GM12891 (cell line): ENCODE results near the gene SHISA6.

Experiments used
- POLR2A ChIP-seq: IDR thresholded peaks from 2 replicates; pipeline ENCODE4 v1.6.1; 2011; ENCODE audit warnings: low read depth, low read length, control low read depth
- POLR2AphosphoS5 ChIP-seq: IDR thresholded peaks from 2 replicates; pipeline ENCODE4 v1.6.1; 2011; ENCODE audit warnings: low read depth, low read length, control low read depth
- TAF1 ChIP-seq: IDR thresholded peaks from 2 replicates; pipeline ENCODE4 v1.6.1; 2011; ENCODE audit warnings: low read depth, low read length, control low read depth

- TF ChIP-seq POLR2A (no peak), POLR2AphosphoS5 (no peak), TAF1 (no peak)
Observed at GRCh38 chr17:11300201-11300600, 59.2 kb downstream of the SHISA6 start.
